H9 (cell line): Measurements from ENCODE around the gene ADM. TPM values are rescaled to one million over a fixed set of nuclear protein-coding genes. Genes with fewer than 3 reads are reported as not detected.

Experiments used
- DNase-seq: peaks from one replicate; pipeline ENCODE4 v3.0.0-alpha.2; 2017
- H2AFZ ChIP-seq: one replicate; pipeline ENCODE4 v1.6.1; 2013; ENCODE audit warnings: mild to moderate bottlenecking, low read length, control low read depth, moderate library complexity
- H2AK5ac ChIP-seq: 2 replicates; pipeline ENCODE4 v1.6.1; 2013; ENCODE audit warnings: low read length, control low read depth, mixed read lengths; ENCODE audit not compliant: insufficient read length
- H2BK120ac ChIP-seq: one replicate; pipeline ENCODE4 v1.6.1; 2013; ENCODE audit warnings: low read depth, mild to moderate bottlenecking, low read length, control low read depth, inconsistent platforms; ENCODE audit not compliant: poor library complexity, severe bottlenecking
- H2BK12ac ChIP-seq: 2 replicates; pipeline ENCODE4 v1.6.1; 2013; ENCODE audit warnings: low read length, control low read depth, mixed read lengths, low read depth; ENCODE audit not compliant: insufficient read length
- H2BK15ac ChIP-seq: 2 replicates; pipeline ENCODE4 v1.6.1; 2013; ENCODE audit warnings: low read depth, low read length, control low read depth
- H2BK20ac ChIP-seq: one replicate; pipeline ENCODE4 v1.6.1; 2013; ENCODE audit warnings: low read depth, mild to moderate bottlenecking, low read length, control low read depth, inconsistent platforms; ENCODE audit not compliant: poor library complexity, severe bottlenecking
- H2BK5ac ChIP-seq: 2 replicates; pipeline ENCODE4 v1.6.1; 2013; ENCODE audit warnings: low read length, control low read depth, mixed read lengths; ENCODE audit not compliant: insufficient read length
- H3K14ac ChIP-seq: 2 replicates; pipeline ENCODE4 v1.6.1; 2013; ENCODE audit warnings: low read length, control low read depth; ENCODE audit not compliant: insufficient read depth
- H3K18ac ChIP-seq: 2 replicates; pipeline ENCODE4 v1.6.1; 2013; ENCODE audit warnings: low read depth, mild to moderate bottlenecking, mixed read lengths, low read length, control low read depth; ENCODE audit not compliant: insufficient read length
- H3K23ac ChIP-seq: 2 replicates; pipeline ENCODE4 v1.6.1; 2013; ENCODE audit warnings: low read length, control low read depth, mixed read lengths, low read depth; ENCODE audit not compliant: insufficient read length
- H3K23me2 ChIP-seq: 2 replicates; pipeline ENCODE4 v1.6.1; 2013; ENCODE audit warnings: low read depth, mild to moderate bottlenecking, mixed read lengths, low read length, control low read depth; ENCODE audit not compliant: insufficient read length, poor library complexity, severe bottlenecking
- H3K27ac ChIP-seq: 2 replicates; pipeline ENCODE4 v1.5.1; 2013; ENCODE audit warnings: low read length, control low read depth, mixed read lengths, low read depth; ENCODE audit not compliant: insufficient read length
- H3K27me3 ChIP-seq: 2 replicates; pipeline ENCODE4 v1.6.1; 2013; ENCODE audit warnings: low read length, control low read depth, inconsistent platforms; ENCODE audit not compliant: insufficient read depth
- H3K4ac ChIP-seq: 2 replicates; pipeline ENCODE4 v1.6.1; 2013; ENCODE audit warnings: low read depth, mild to moderate bottlenecking, control low read depth, inconsistent platforms, low read length, moderate library complexity
- H3K4me1 ChIP-seq: 2 replicates; pipeline ENCODE4 v1.6.1; 2013; ENCODE audit warnings: low read length, control low read depth, inconsistent platforms; ENCODE audit not compliant: insufficient read depth
- H3K4me2 ChIP-seq: 2 replicates; pipeline ENCODE4 v1.6.1; 2013; ENCODE audit warnings: low read length, control low read depth, mixed read lengths; ENCODE audit not compliant: insufficient read length, insufficient read depth
- H3K56ac ChIP-seq: 2 replicates; pipeline ENCODE4 v1.6.1; 2013; ENCODE audit warnings: low read depth, mild to moderate bottlenecking, mixed read lengths, low read length, control low read depth; ENCODE audit not compliant: insufficient read length
- H3K79me1 ChIP-seq: 2 replicates; pipeline ENCODE4 v1.6.1; 2013; ENCODE audit warnings: low read depth, mild to moderate bottlenecking, moderate library complexity, low read length, control low read depth, inconsistent platforms; ENCODE audit not compliant: insufficient read depth, poor library complexity, severe bottlenecking
- H3K79me2 ChIP-seq: 2 replicates; pipeline ENCODE4 v1.6.1; 2013; ENCODE audit warnings: low read length, control low read depth, inconsistent platforms; ENCODE audit not compliant: insufficient read depth
- H3K9ac ChIP-seq: 2 replicates; pipeline ENCODE4 v1.6.1; 2013; ENCODE audit warnings: low read length, control low read depth, mixed read lengths; ENCODE audit not compliant: insufficient read length; ENCODE audit errors: extremely low read depth
- H3K9me3 ChIP-seq: one replicate; pipeline ENCODE4 v1.6.1; 2013; ENCODE audit warnings: low read depth, low read length, inconsistent platforms; ENCODE audit not compliant: control insufficient read depth
- H3T11ph ChIP-seq: one replicate; pipeline ENCODE4 v1.6.1; 2013; ENCODE audit warnings: mild to moderate bottlenecking, low read length, control low read depth, inconsistent platforms
- H4K20me1 ChIP-seq: one replicate; pipeline ENCODE4 v1.6.1; 2013; ENCODE audit not compliant: control insufficient read depth, insufficient read length, insufficient read depth
- H4K5ac ChIP-seq: 2 replicates; pipeline ENCODE4 v1.6.1; 2013; ENCODE audit warnings: low read depth, mild to moderate bottlenecking, mixed read lengths, low read length, control low read depth; ENCODE audit not compliant: insufficient read length
- H4K8ac ChIP-seq: replicated peaks from 2 replicates; pipeline ENCODE4 v1.6.1; 2013; ENCODE audit warnings: low read length, control low read depth, mixed read lengths, low read depth; ENCODE audit not compliant: insufficient read length
- H4K91ac ChIP-seq: 2 replicates; pipeline ENCODE4 v1.6.1; 2013; ENCODE audit warnings: low read depth, mild to moderate bottlenecking, moderate library complexity, mixed read lengths, low read length, control low read depth; ENCODE audit not compliant: insufficient read length
- H3K27ac Mint-ChIP-seq, 3 experiments: 2 replicates in 2 of 3; 3 replicates in 1 of 3; pipeline ENCODE4 v1.8.0; 2020 to 2021; ENCODE audit warnings: mixed read lengths in 3 of 3, mild to moderate bottlenecking in 1 of 3, moderate library complexity in 1 of 3
- H3K27me3 Mint-ChIP-seq: 2 replicates; pipeline ENCODE4 v1.8.0; 2021; ENCODE audit warnings: low read depth, mild to moderate bottlenecking, moderate library complexity, mixed read lengths
- H3K36me3 Mint-ChIP-seq, 3 experiments: 2 replicates in 2 of 3; 3 replicates in 1 of 3; pipeline ENCODE4 v1.8.0; 2020 to 2021; ENCODE audit warnings: low read depth in 3 of 3, mixed read lengths in 3 of 3; ENCODE audit not compliant: insufficient read depth in 1 of 3
- H3K4me1 Mint-ChIP-seq, 2 experiments: 2 replicates each; pipeline ENCODE4 v1.8.0; 2020; ENCODE audit warnings: mixed read lengths in 2 of 2
- H3K4me3 Mint-ChIP-seq, 2 experiments: 2 replicates in 1 of 2; 3 replicates in 1 of 2; pipeline ENCODE4 v1.8.0; 2020 to 2021; ENCODE audit warnings: mild to moderate bottlenecking in 2 of 2, mixed read lengths in 2 of 2, moderate library complexity in 1 of 2
- H3K9me3 Mint-ChIP-seq, 2 experiments: 2 replicates in 1 of 2; 3 replicates in 1 of 2; pipeline ENCODE4 v1.8.0; 2020; ENCODE audit warnings: mild to moderate bottlenecking in 2 of 2, mixed read lengths in 2 of 2, moderate library complexity in 1 of 2
- WGBS: extraction: QIAGEN DNeasy Blood & Tissue Kit; methylation state at CpG from one replicate; pipeline ENCODE4 v1.1.7; 2013; ENCODE audit warnings: missing lambda C conversion rate, low lambda C conversion rate, mixed read lengths; ENCODE audit not compliant: insufficient read length; ENCODE audit errors: extremely low coverage; 5-methylcytosine and 5-hydroxymethylcytosine counted together
- total RNA-seq: library from RNA; stranded (reverse); gene quantifications from 2 replicates; pipeline ENCODE4 v1.2.1, GENCODE V29; 2021
- TF ChIP-seq, protein P1 (sequence below): fragments of 200-600 bp; sonication (generic); conservative IDR thresholded peaks from 3 replicates; pipeline ENCODE4 v1.8.0; 2021; ENCODE audit warnings: antibody characterized with exemption, mild to moderate bottlenecking

ADM gene
- total RNA-seq, 1 experiment from 2014 or later, result 99.1 TPM

DNA sequence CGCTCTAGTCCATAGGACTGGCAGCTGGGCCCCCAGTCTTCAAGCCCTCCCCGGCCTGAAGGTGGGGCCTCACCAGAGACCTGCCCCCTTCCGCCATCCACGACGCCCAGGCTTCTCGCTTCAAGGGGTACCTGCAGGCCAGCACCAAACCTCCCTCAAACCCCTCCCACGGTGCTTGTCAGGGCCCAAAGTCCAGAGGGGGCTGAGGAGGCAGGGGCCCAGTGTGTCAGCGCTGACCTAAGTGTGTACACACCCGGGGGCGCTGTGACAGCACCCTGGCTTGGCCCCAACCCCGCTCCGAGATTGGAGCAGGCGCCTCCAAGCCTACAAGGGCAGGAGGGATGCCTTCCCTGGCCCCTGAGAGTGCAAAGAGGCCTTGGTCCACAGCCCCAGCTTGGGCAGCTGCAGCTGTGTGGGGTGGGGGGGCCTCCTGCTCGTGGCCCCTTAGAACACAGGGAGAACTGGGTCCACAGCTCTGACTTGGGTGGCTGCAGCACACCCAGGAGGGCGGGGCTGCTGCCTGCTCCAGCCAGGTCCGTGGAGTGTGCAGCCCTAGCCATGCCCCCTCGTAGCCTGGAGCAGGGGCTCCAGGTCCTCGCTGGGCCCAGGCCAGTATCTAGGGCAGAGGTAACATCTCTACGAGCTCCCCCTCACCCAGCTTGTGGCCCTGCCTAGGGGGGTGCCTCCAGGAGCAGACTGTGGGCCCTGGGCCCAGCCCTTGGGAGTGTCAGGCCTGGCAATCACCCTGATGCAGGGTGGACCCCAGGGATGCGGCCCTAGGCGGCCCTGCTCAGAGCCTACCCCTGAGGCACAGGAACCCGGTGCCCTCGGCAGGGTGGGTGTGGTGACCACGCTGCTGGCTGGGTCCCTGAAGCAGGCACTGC is 15.8 kb upstream of the ADM start:
- Mint-ChIP-seq H3K27me3 (no peaks in the 10 kb centered on the region), H3K9me3 (no peaks in the 10 kb centered on the region; a peak in 1 of 5 replicates), H3K4me1 (peaks cover 38 to 47% of the 10 kb centered on the region in 2 experiments), H3K36me3 (peaks cover 0 to 3% (median 1%) of the 10 kb centered on the region in 3 experiments; a peak in 3 of 7 replicates), H3K4me3 (no peak overlapping the region), H3K27ac (peak overlapping the region in 2 of 3 experiments; percentile 72 to 83; a peak in 4 of 7 replicates)
- Histone ChIP-seq H3T11ph (no peak overlapping the region), H3K18ac (no peak overlapping the region), H2BK15ac (no peak overlapping the region), H2AK5ac (no peak overlapping the region), H3K56ac (no peak overlapping the region), H3K9ac (no peak overlapping the region), H2BK20ac (no peak overlapping the region), H3K27me3 (no peaks in the 10 kb centered on the region), H3K27ac (no peak overlapping the region), H3K4me2 (no peak overlapping the region), H3K23me2 (no peaks in the 10 kb centered on the region), H3K23ac (no peak overlapping the region), H3K4me1 (peaks cover 5% of the 10 kb centered on the region; the same call in 1 of the 2 replicates), H2BK120ac (no peak overlapping the region), H4K20me1 (no peaks in the 10 kb centered on the region), H4K5ac (no peak overlapping the region), H2BK12ac (no peak overlapping the region), H3K79me1 (no peaks in the 10 kb centered on the region), H2AFZ (no peak overlapping the region), H3K9me3 (no peaks in the 10 kb centered on the region), H4K91ac (no peak overlapping the region), H2BK5ac (no peak overlapping the region), H4K8ac (no peak overlapping the region), H3K14ac (no peak overlapping the region), H3K79me2 (peaks cover 7% of the 10 kb centered on the region; the same call in 1 of the 2 replicates), H3K4ac (no peak overlapping the region)
- no peak for DNase-seq
- TF ChIP-seq, protein P1, sequence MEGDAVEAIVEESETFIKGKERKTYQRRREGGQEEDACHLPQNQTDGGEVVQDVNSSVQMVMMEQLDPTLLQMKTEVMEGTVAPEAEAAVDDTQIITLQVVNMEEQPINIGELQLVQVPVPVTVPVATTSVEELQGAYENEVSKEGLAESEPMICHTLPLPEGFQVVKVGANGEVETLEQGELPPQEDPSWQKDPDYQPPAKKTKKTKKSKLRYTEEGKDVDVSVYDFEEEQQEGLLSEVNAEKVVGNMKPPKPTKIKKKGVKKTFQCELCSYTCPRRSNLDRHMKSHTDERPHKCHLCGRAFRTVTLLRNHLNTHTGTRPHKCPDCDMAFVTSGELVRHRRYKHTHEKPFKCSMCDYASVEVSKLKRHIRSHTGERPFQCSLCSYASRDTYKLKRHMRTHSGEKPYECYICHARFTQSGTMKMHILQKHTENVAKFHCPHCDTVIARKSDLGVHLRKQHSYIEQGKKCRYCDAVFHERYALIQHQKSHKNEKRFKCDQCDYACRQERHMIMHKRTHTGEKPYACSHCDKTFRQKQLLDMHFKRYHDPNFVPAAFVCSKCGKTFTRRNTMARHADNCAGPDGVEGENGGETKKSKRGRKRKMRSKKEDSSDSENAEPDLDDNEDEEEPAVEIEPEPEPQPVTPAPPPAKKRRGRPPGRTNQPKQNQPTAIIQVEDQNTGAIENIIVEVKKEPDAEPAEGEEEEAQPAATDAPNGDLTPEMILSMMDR, result no peak
- no CpG with 5 or more reads among the region's 24 CpGs for whole genome bisulfite sequencing
